B cell (primary cell): ENCODE results near the gene LRRC36. TPM values are rescaled to one million over a fixed set of nuclear protein-coding genes. Genes with fewer than 3 reads are reported as not detected.

Experiments
- ATAC-seq: fragments of 200-7000 bp; cut with Tn5 transposase; one replicate; pipeline ENCODE4 v1.10.0; 2021; ENCODE audit warnings: low read depth, mild to moderate bottlenecking, moderate number of reproducible peaks, moderate library complexity
- CTCF ChIA-PET: fragments of 350-600 bp; sonication (Branson Sonifier 250); formaldehyde crosslinking; loops from one replicate; lab custom pipeline; 2021; ENCODE audit warnings: antibody characterized with exemption, inconsistent platforms; lab: Charles Lee
- POLR2A ChIA-PET: fragments of 350-600 bp; sonication (Branson Sonifier 250); formaldehyde crosslinking; loops from one replicate; lab custom pipeline; 2021; ENCODE audit warnings: antibody characterized with exemption; lab: Charles Lee
- DNase-seq: peaks from one replicate; pipeline ENCODE4 v3.0.0; 2013
- H2AFZ ChIP-seq: 2 replicates; pipeline ENCODE4 v1.6.1; 2012; ENCODE audit warnings: mild to moderate bottlenecking, low read depth, low read length; ENCODE audit not compliant: insufficient read depth, poor library complexity, severe bottlenecking
- H3K27ac ChIP-seq, 2 donors: 1 replicate in 1 of 2; 2 replicates in 1 of 2; pipeline ENCODE4 v1.5.1; 2012 to 2013; ENCODE audit warnings: low read length in 2 of 2, mild to moderate bottlenecking in 2 of 2, moderate library complexity in 1 of 2
- H3K27me3 ChIP-seq, 4 experiments: fragments of 200-600 bp in 1 of 4; sonication (generic) in 1 of 4; replicated peaks in 1 of 4; 1 replicate in 2 of 4; 2 replicates in 2 of 4; pipeline versions ENCODE4 v1.6.1 to v1.7.0; 2013 to 2016; ENCODE audit warnings: low read length in 3 of 4, mild to moderate bottlenecking in 2 of 4, mixed read lengths in 1 of 4, moderate library complexity in 1 of 4; ENCODE audit not compliant: insufficient read depth in 4 of 4, control insufficient read depth in 3 of 4; ENCODE audit errors: control extremely low read depth in 1 of 4
- H3K36me3 ChIP-seq, 2 experiments: replicated peaks in 1 of 2; 1 replicate in 1 of 2; 2 replicates in 1 of 2; pipeline versions ENCODE4 v1.6.1 to v1.7.1; 2013; ENCODE audit warnings: low read length in 1 of 2; ENCODE audit not compliant: insufficient read depth in 2 of 2, control insufficient read depth in 1 of 2; ENCODE audit errors: control extremely low read depth in 1 of 2, extremely low read depth in 1 of 2
- H3K4me1 ChIP-seq, 2 donors: fragments of 200-600 bp in 1 of 2; sonication (generic) in 1 of 2; 1 replicate in 1 of 2; 2 replicates in 1 of 2; pipeline versions ENCODE4 v1.5.1 to v1.6.1; 2013 to 2017; ENCODE audit warnings: low read length in 2 of 2; ENCODE audit not compliant: control insufficient read depth in 2 of 2, insufficient read depth in 2 of 2
- H3K4me2 ChIP-seq: replicated peaks from 2 replicates; pipeline ENCODE3; 2012; ENCODE audit warnings: mild to moderate bottlenecking, low read depth, low read length; ENCODE audit not compliant: poor library complexity, severe bottlenecking
- H3K4me3 ChIP-seq, 5 experiments: fragments of 200-600 bp in 1 of 5; sonication (generic) in 1 of 5; 1 replicate in 3 of 5; 2 replicates in 2 of 5; pipeline versions ENCODE4 v1.5.1 to v1.7.0; 2011 to 2016; ENCODE audit warnings: low read length in 4 of 5, mild to moderate bottlenecking in 4 of 5, low read depth in 2 of 5, control low read depth in 1 of 5, moderate library complexity in 1 of 5; ENCODE audit not compliant: insufficient read depth in 1 of 5; ENCODE audit errors: control extremely low read depth in 1 of 5, extremely low read depth in 1 of 5
- H3K79me2 ChIP-seq: fragments of 200-600 bp; sonication (generic); one replicate; pipeline ENCODE4 v1.6.0; 2016; ENCODE audit warnings: low read length; ENCODE audit not compliant: control insufficient read depth, insufficient read depth
- H3K9ac ChIP-seq: fragments of 200-600 bp; sonication (generic); 2 replicates; pipeline ENCODE4 v1.6.1; 2017; ENCODE audit warnings: mild to moderate bottlenecking, low read length, moderate library complexity
- H3K9me3 ChIP-seq, 3 donors: one replicate each; pipeline versions ENCODE4 v1.6.1 to v1.7.1; 2013; ENCODE audit warnings: low read length in 2 of 3; ENCODE audit not compliant: control insufficient read depth in 2 of 3, insufficient read depth in 1 of 3; ENCODE audit errors: control extremely low read depth in 1 of 3
- H4K20me1 ChIP-seq: 2 replicates; pipeline ENCODE4 v1.6.0; 2012; ENCODE audit warnings: mild to moderate bottlenecking, low read length; ENCODE audit not compliant: insufficient read depth, control insufficient read depth, poor library complexity, severe bottlenecking
- H3K27ac Mint-ChIP-seq: one replicate; pipeline ENCODE4 v1.8.0; 2021; ENCODE audit warnings: mixed read lengths
- H3K27me3 Mint-ChIP-seq: one replicate; pipeline ENCODE4 v1.8.0; 2021; ENCODE audit warnings: mixed read lengths
- H3K4me1 Mint-ChIP-seq: one replicate; pipeline ENCODE4 v1.8.0; 2021; ENCODE audit warnings: mixed read lengths
- H3K4me3 Mint-ChIP-seq: one replicate; pipeline ENCODE4 v1.8.0; 2021; ENCODE audit warnings: mixed read lengths
- H3K9me3 Mint-ChIP-seq: one replicate; pipeline ENCODE4 v1.8.0; 2022; ENCODE audit warnings: mixed read lengths; ENCODE audit not compliant: insufficient read depth
- EZH2 ChIP-seq: IDR thresholded peaks from 2 replicates; pipeline ENCODE4 v1.6.1; 2012; ENCODE audit warnings: borderline replicate concordance, low read depth, mild to moderate bottlenecking, moderate library complexity, low read length; ENCODE audit not compliant: insufficient read depth, poor library complexity, severe bottlenecking
- WGBS: methylation state at CpG from one replicate; pipeline ENCODE4 v1.1.5; 2013; ENCODE audit warnings: missing lambda C conversion rate; ENCODE audit not compliant: insufficient coverage; 5-methylcytosine and 5-hydroxymethylcytosine counted together
- intact Hi-C: fragments of 100-400 bp; cut with micrococcal nuclease; formaldehyde crosslinking; loops from one replicate; pipeline ENCODE4 v1.10.0; 2022
- polyA plus RNA-seq: library from polyadenylated mRNA; depleted of rRNA; stranded (reverse); fragments of >200 nt; gene quantifications from 2 replicates; pipeline ENCODE4 v1.2.3, GENCODE V29; 2012
- total RNA-seq, 2 donors: library from RNA; stranded (reverse); fragments of 120-200 nt in 1 of 2; gene quantifications; 1 replicate in 1 of 2; 2 replicates in 1 of 2; pipeline versions ENCODE4 v1.2.3 to v1.2.4, GENCODE V29; 2013 to 2022
- TF ChIP-seq, protein P1 (sequence below): fragments of 200-600 bp; IDR thresholded peaks from one replicate; pipeline ENCODE4 v1.8.0; 2022; ENCODE audit warnings: antibody characterized with exemption, mild to moderate bottlenecking

Gene LRRC36
- total and polyA plus RNA-seq, 2 donors (not counting 1 experiment from before 2014, with no cell fraction given) = 0.98 TPM; not detected in 1

- no peaks in the 10 kb centered on the region for H3K79me2 ChIP-seq
- Mint-ChIP-seq H3K27ac (no peak overlapping the region), H3K9me3 (no peaks in the 10 kb centered on the region), H3K27me3 (peaks cover 36% of the 10 kb centered on the region), H3K4me3 (peak overlapping the region; percentile 23), H3K4me1 (peaks cover 26% of the 10 kb centered on the region)
- no peaks in the 10 kb centered on the region for H4K20me1 ChIP-seq
- H3K4me1 ChIP-seq = peaks cover 35 to 36% of the 10 kb centered on the region in 2 donors
- H3K4me3 ChIP-seq = no peak overlapping the region
- H3K36me3 ChIP-seq = no peaks in the 10 kb centered on the region
- TF ChIP-seq EZH2 = no peak
- TF ChIP-seq, protein P1, sequence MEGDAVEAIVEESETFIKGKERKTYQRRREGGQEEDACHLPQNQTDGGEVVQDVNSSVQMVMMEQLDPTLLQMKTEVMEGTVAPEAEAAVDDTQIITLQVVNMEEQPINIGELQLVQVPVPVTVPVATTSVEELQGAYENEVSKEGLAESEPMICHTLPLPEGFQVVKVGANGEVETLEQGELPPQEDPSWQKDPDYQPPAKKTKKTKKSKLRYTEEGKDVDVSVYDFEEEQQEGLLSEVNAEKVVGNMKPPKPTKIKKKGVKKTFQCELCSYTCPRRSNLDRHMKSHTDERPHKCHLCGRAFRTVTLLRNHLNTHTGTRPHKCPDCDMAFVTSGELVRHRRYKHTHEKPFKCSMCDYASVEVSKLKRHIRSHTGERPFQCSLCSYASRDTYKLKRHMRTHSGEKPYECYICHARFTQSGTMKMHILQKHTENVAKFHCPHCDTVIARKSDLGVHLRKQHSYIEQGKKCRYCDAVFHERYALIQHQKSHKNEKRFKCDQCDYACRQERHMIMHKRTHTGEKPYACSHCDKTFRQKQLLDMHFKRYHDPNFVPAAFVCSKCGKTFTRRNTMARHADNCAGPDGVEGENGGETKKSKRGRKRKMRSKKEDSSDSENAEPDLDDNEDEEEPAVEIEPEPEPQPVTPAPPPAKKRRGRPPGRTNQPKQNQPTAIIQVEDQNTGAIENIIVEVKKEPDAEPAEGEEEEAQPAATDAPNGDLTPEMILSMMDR = no peak
- peaks cover 0 to 42% (median 31%) of the 10 kb centered on the region in 4 experiments for H3K27me3 ChIP-seq
- no peak overlapping the region for H3K27ac ChIP-seq
- ATAC-seq (no peak), DNase-seq (no peak)
- no peak overlapping the region for H2AFZ ChIP-seq
- intact Hi-C loops = loop anchor here (10.0 kb wide), 1 partner anchor 48 kb away; no protein-coding TSS in a partner anchor
- ChIA-PET POLR2A (no interaction called here), CTCF (no interaction called here)
- H3K9ac ChIP-seq = no peak overlapping the region
- peaks cover 0 to 18% (median 0%) of the 10 kb centered on the region in 3 donors for H3K9me3 ChIP-seq
- no peak overlapping the region for H3K4me2 ChIP-seq
- WGBS = 93% methylated on average over 16 of the region's 18 CpGs
These were observed 65.9 kb downstream of the LRRC36 start for GRCh38 chr16:67392301-67393059.
